Stomach (tissue), 9 donors: ENCODE results near the gene MIB1. TPM values are rescaled to one million over a fixed set of nuclear protein-coding genes. Genes with fewer than 3 reads are reported as not detected.

ENCODE experiments used
- DNase-seq, 2 donors: peaks; one replicate each; pipeline versions ENCODE4 v3.0.0 to v3.0.0-alpha.2; 2013 to 2019
- H3K27ac ChIP-seq, 5 donors: fragments of 200-600 bp in 4 of 5; sonication (generic) in 4 of 5; one replicate each; pipeline ENCODE4 v1.5.1; 2013 to 2019; ENCODE audit warnings: mild to moderate bottlenecking in 1 of 5, moderate library complexity in 1 of 5
- H3K27me3 ChIP-seq, 3 donors: fragments of 200-600 bp; sonication (generic); one replicate each; pipeline ENCODE4 v1.5.1; 2017 to 2019; ENCODE audit warnings: mixed run types in 1 of 3
- H3K36me3 ChIP-seq, 4 donors: fragments of 200-600 bp; sonication (generic); 1 replicate in 3 of 4; 2 replicates in 1 of 4; pipeline ENCODE4 v1.5.1; 2016 to 2019
- H3K4me1 ChIP-seq, 4 donors: fragments of 200-600 bp; sonication (generic); one replicate each; pipeline ENCODE4 v1.5.1; 2016 to 2019
- H3K4me3 ChIP-seq, 4 donors: fragments of 200-600 bp; sonication (generic) in 3 of 4; one replicate each; pipeline ENCODE4 v1.5.1; 2016 to 2019; ENCODE audit warnings: mild to moderate bottlenecking in 1 of 4
- H3K9me3 ChIP-seq, 4 donors: fragments of 200-600 bp; sonication (generic); one replicate each; pipeline ENCODE4 v1.5.1; 2016 to 2019
- CTCF ChIP-seq, 7 experiments: fragments of 450-650 bp in 4 of 7; fragments of 200-600 bp in 3 of 7; sonication (generic) in 3 of 7; IDR thresholded peaks; one replicate each; pipeline ENCODE4 v1.5.1; 2016 to 2019; ENCODE audit warnings: antibody characterized with exemption in 7 of 7, control low read depth in 2 of 7, mild to moderate bottlenecking in 1 of 7
- EP300 ChIP-seq: sonication (generic); formaldehyde crosslinking; IDR thresholded peaks from one replicate; pipeline ENCODE4 v1.6.1; 2017; ENCODE audit warnings: antibody characterized with exemption
- POLR2A ChIP-seq, 4 donors: fragments of 450-650 bp; IDR thresholded peaks; one replicate each; pipeline ENCODE4 v1.6.1; 2016; ENCODE audit warnings: antibody characterized with exemption in 4 of 4, control low read depth in 2 of 4, mild to moderate bottlenecking in 1 of 4, moderate library complexity in 1 of 4
- POLR2AphosphoS5 ChIP-seq, 3 donors: sonication (generic); formaldehyde crosslinking; IDR thresholded peaks; one replicate each; pipeline ENCODE4 v1.6.1; 2016; ENCODE audit warnings: antibody characterized with exemption in 3 of 3
- WGBS, 5 donors: extraction: QIAGEN DNeasy Blood & Tissue Kit in 3 of 5; methylation state at CpG; one replicate each; pipeline versions ENCODE4 v1.1.5 to v1.1.7; 2013 to 2018; 5-methylcytosine and 5-hydroxymethylcytosine counted together
- intact Hi-C: fragments of 100-400 bp; cut with DNase I; formaldehyde crosslinking; loops from one replicate; pipeline ENCODE4 v1.15.1; 2023; ENCODE audit warnings: low total_unique reads
- polyA plus RNA-seq, 3 donors: library from polyadenylated mRNA; stranded (reverse); fragments of 200-250 nt; gene quantifications; one replicate each; pipeline ENCODE4 v1.2.3, GENCODE V29; 2013
- total RNA-seq, 5 donors: library from RNA; depleted of rRNA; stranded (reverse); fragments of >200 nt; gene quantifications; one replicate each; pipeline versions ENCODE4 v1.1.0 to v1.2.3, GENCODE V29; 2014 to 2016
- donor health status: healthy with polysubstance abuse.
- donor health status: Bipolar disorder and iron deficiency.
- donor health status: healthy.

The MIB1 gene
- total and polyA plus RNA-seq, 8 donors = 4.4 to 83.5 (median 13.1) TPM

GRCh38 chr18:21858544-21858943, 118.0 kb downstream of the MIB1 start:
- intact Hi-C loops = no loop called here
- H3K4me1 ChIP-seq = no peaks in the 10 kb centered on the region
- TF ChIP-seq POLR2A (IDR thresholded peaks at IDR 0.05) (no peak), EP300 (no peak), POLR2AphosphoS5 (IDR thresholded peaks at IDR 0.05) (no peak), CTCF (IDR thresholded peaks at IDR 0.05) (no peak)
- H3K27ac ChIP-seq = no peak overlapping the region
- H3K27me3 ChIP-seq = no peaks in the 10 kb centered on the region
- WGBS, 5 donors = 41 to 69% (median 64%) methylated on average over 1 of the region's 1 CpG
- H3K4me3 ChIP-seq = no peak overlapping the region
- H3K9me3 ChIP-seq = no peaks in the 10 kb centered on the region
- peaks cover 14 to 73% (median 72%) of the 10 kb centered on the region in 4 donors for H3K36me3 ChIP-seq
- DNase-seq = no peak

GRCh38 chr18:21864386-21864785, 123.8 kb downstream of the MIB1 start:
- DNase-seq = no peak
- Histone ChIP-seq H3K27me3 (no peaks in the 10 kb centered on the region), H3K36me3 (peaks cover 15 to 81% (median 71%) of the 10 kb centered on the region in 4 donors), H3K4me1 (no peaks in the 10 kb centered on the region), H3K27ac (no peak overlapping the region), H3K4me3 (no peak overlapping the region), H3K9me3 (no peaks in the 10 kb centered on the region)
- WGBS, 5 donors = 89 to 96% (median 93%) methylated on average over 5 of the region's 5 CpGs
- no peak for TF ChIP-seq CTCF (IDR thresholded peaks at IDR 0.05)
- intact Hi-C loops = no loop called here

- intact Hi-C loops = no loop called here
Measured at GRCh38 chr18:21865043-21865442, 124.5 kb downstream of the MIB1 start.

GRCh38 chr18:21868770-21869169, 128.2 kb downstream of the MIB1 start:
- no peaks in the 10 kb centered on the region for H3K27me3 ChIP-seq
- no peak overlapping the region for H3K27ac ChIP-seq
- TF ChIP-seq CTCF (IDR thresholded peaks at IDR 0.05) = no peak
- no peak for TF ChIP-seq EP300
- no peak for TF ChIP-seq POLR2AphosphoS5 (IDR thresholded peaks at IDR 0.05)
- TF ChIP-seq POLR2A (IDR thresholded peaks at IDR 0.05) = no peak
- H3K9me3 ChIP-seq = no peaks in the 10 kb centered on the region
- intact Hi-C loops = no loop called here
- DNase-seq = no peak
- no peak overlapping the region for H3K4me3 ChIP-seq
- H3K4me1 ChIP-seq = no peaks in the 10 kb centered on the region
- peaks cover 3 to 46% (median 31%) of the 10 kb centered on the region in 4 donors for H3K36me3 ChIP-seq
- 90 to 97% (median 92%) methylated on average over 4 of the region's 4 CpGs for WGBS, 5 donors

More at GRCh38 chr18:21865043-21865442, 124.5 kb downstream of the MIB1 start:
- Histone ChIP-seq H3K27ac (no peak overlapping the region), H3K4me3 (no peak overlapping the region), H3K27me3 (no peaks in the 10 kb centered on the region), H3K9me3 (no peaks in the 10 kb centered on the region), H3K36me3 (peaks cover 15 to 74% (median 65%) of the 10 kb centered on the region in 4 donors), H3K4me1 (no peaks in the 10 kb centered on the region)
- DNase-seq = no peak
- 43 to 70% (median 60%) methylated on average over 2 of the region's 2 CpGs for WGBS, 5 donors
- TF ChIP-seq POLR2AphosphoS5 (IDR thresholded peaks at IDR 0.05) (no peak), EP300 (no peak), CTCF (IDR thresholded peaks at IDR 0.05) (no peak), POLR2A (IDR thresholded peaks at IDR 0.05) (no peak)
